ENCODE data around the gene NR3C2. TPM values are rescaled to one million over a fixed set of nuclear protein-coding genes. Genes with fewer than 3 reads are reported as not detected.

NR3C2 gene
- polyA plus RNA-seq, 1 donor from 2014 or later, result 0.06 TPM

DNA sequence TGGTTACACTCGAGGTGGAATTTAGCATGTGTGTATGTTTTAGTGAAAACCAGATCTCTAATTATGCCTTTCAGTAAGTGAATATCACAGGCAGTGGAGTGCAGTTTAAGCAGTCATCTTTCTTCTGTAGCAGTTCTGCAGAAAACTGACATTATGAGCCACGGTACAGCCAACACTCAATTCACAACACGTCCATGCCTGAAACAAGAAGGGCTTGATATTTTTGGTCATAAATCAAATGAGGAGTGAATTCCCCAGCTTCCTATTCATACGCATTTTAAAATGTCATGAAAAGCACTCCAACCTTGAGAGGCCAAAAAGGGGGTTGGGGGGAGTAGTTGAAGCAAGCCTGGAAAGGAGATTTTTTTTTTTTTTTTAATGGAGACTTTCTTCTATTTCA is 393.6 kb downstream of the NR3C2 start:
- Histone ChIP-seq H3K79me2 (replicated peaks; ENCODE audit: insufficient read depth, low read length) (no peaks in the 10 kb centered on the region), H3K4me2 (ENCODE audit: low read length) (no peak overlapping the region), H3K36me3 (ENCODE audit: insufficient read depth, low read length) (no peaks in the 10 kb centered on the region), H3K9ac (ENCODE audit: low read length) (no peak overlapping the region), H3K9me2 (ENCODE audit: insufficient read depth, low read length) (no peaks in the 10 kb centered on the region), H4K20me1 (ENCODE audit: insufficient read depth) (no peaks in the 10 kb centered on the region), H3F3A (ENCODE audit: insufficient read depth, low read length, poor library complexity, severe bottlenecking) (no peaks in the 10 kb centered on the region), H3K27ac (ENCODE audit: low read length) (no peak overlapping the region), H3K4me3 (ENCODE audit: low read length) (no peak overlapping the region), H2AFZ (ENCODE audit: low read depth, low read length) (no peak overlapping the region), H3K27me3 (ENCODE audit: insufficient read depth, low read depth, low read length) (no peaks in the 10 kb centered on the region), H3K9me3 (ENCODE audit: low read length) (no peaks in the 10 kb centered on the region)
- no peak for TF ChIP-seq MXI1 (conservative IDR thresholded peaks at IDR 0.05; ENCODE audit: poor library complexity, severe bottlenecking)
- TF ChIP-seq TAF1 (IDR thresholded peaks at IDR 0.05; ENCODE audit: low read depth), result no peak
- no peak for TF ChIP-seq SMC3 (conservative IDR thresholded peaks at IDR 0.05; ENCODE audit: poor library complexity)
- TF ChIP-seq EZH2 (IDR thresholded peaks at IDR 0.05; ENCODE audit: borderline replicate concordance, insufficient read depth, low read length, poor library complexity, severe bottlenecking), result no peak
- TF ChIP-seq CTCF (IDR thresholded peaks at IDR 0.05; ENCODE audit: poor library complexity, severe bottlenecking), result no peak
- TF ChIP-seq RAD21 (conservative IDR thresholded peaks at IDR 0.05), result no peak
- no peak for TF ChIP-seq POLR2AphosphoS5 (IDR thresholded peaks at IDR 0.05)
- no peak for TF ChIP-seq EP300 (conservative IDR thresholded peaks at IDR 0.05; ENCODE audit: poor library complexity, severe bottlenecking)
- TF ChIP-seq, protein P1, sequence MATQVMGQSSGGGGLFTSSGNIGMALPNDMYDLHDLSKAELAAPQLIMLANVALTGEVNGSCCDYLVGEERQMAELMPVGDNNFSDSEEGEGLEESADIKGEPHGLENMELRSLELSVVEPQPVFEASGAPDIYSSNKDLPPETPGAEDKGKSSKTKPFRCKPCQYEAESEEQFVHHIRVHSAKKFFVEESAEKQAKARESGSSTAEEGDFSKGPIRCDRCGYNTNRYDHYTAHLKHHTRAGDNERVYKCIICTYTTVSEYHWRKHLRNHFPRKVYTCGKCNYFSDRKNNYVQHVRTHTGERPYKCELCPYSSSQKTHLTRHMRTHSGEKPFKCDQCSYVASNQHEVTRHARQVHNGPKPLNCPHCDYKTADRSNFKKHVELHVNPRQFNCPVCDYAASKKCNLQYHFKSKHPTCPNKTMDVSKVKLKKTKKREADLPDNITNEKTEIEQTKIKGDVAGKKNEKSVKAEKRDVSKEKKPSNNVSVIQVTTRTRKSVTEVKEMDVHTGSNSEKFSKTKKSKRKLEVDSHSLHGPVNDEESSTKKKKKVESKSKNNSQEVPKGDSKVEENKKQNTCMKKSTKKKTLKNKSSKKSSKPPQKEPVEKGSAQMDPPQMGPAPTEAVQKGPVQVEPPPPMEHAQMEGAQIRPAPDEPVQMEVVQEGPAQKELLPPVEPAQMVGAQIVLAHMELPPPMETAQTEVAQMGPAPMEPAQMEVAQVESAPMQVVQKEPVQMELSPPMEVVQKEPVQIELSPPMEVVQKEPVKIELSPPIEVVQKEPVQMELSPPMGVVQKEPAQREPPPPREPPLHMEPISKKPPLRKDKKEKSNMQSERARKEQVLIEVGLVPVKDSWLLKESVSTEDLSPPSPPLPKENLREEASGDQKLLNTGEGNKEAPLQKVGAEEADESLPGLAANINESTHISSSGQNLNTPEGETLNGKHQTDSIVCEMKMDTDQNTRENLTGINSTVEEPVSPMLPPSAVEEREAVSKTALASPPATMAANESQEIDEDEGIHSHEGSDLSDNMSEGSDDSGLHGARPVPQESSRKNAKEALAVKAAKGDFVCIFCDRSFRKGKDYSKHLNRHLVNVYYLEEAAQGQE (IDR thresholded peaks at IDR 0.05; ENCODE audit: borderline replicate concordance), result no peak

- Histone ChIP-seq H2AFZ (ENCODE audit: low read depth, low read length) (no peak overlapping the region), H3K27me3 (ENCODE audit: insufficient read depth, low read depth, low read length) (no peaks in the 10 kb centered on the region), H3K27ac (ENCODE audit: low read length) (no peak overlapping the region), H3K9ac (ENCODE audit: low read length) (no peak overlapping the region), H3K9me2 (ENCODE audit: insufficient read depth, low read length) (no peaks in the 10 kb centered on the region), H3K9me3 (ENCODE audit: low read length) (no peaks in the 10 kb centered on the region), H3K4me2 (ENCODE audit: low read length) (no peak overlapping the region), H3K36me3 (ENCODE audit: insufficient read depth, low read length) (no peaks in the 10 kb centered on the region), H4K20me1 (ENCODE audit: insufficient read depth) (no peaks in the 10 kb centered on the region), H3K79me2 (replicated peaks; ENCODE audit: insufficient read depth, low read length) (no peaks in the 10 kb centered on the region), H3K4me3 (ENCODE audit: low read length) (no peak overlapping the region), H3F3A (ENCODE audit: insufficient read depth, low read length, poor library complexity, severe bottlenecking) (no peaks in the 10 kb centered on the region)
- no peak for TF ChIP-seq RAD21 (conservative IDR thresholded peaks at IDR 0.05)
- no peak for TF ChIP-seq EP300 (conservative IDR thresholded peaks at IDR 0.05; ENCODE audit: poor library complexity, severe bottlenecking)
- TF ChIP-seq TAF1 (IDR thresholded peaks at IDR 0.05; ENCODE audit: low read depth), result no peak
- no peak for TF ChIP-seq CTCF (IDR thresholded peaks at IDR 0.05; ENCODE audit: poor library complexity, severe bottlenecking)
- no peak for TF ChIP-seq MXI1 (conservative IDR thresholded peaks at IDR 0.05; ENCODE audit: poor library complexity, severe bottlenecking)
- no peak for TF ChIP-seq EZH2 (IDR thresholded peaks at IDR 0.05; ENCODE audit: borderline replicate concordance, insufficient read depth, low read length, poor library complexity, severe bottlenecking)
- TF ChIP-seq, protein P1 (IDR thresholded peaks at IDR 0.05; ENCODE audit: borderline replicate concordance), result no peak
- TF ChIP-seq SMC3 (conservative IDR thresholded peaks at IDR 0.05; ENCODE audit: poor library complexity), result no peak
- TF ChIP-seq POLR2AphosphoS5 (IDR thresholded peaks at IDR 0.05), result no peak
These were observed 397.3 kb downstream of the NR3C2 start for GRCh38 chr4:148044912-148045352.

Data from neural cell (in vitro differentiated cells).